Kidney epithelial cell (primary cell): ENCODE data around the gene THBD. TPM values are rescaled to one million over a fixed set of nuclear protein-coding genes. Genes with fewer than 3 reads are reported as not detected.

Experiments
- DNase-seq: peaks from one replicate; pipeline ENCODE4 v3.0.0-alpha.2; 2010; ENCODE audit warnings: low read depth
- H3K27me3 ChIP-seq: 2 replicates; pipeline ENCODE4 v1.6.0; 2011; ENCODE audit warnings: low read length; ENCODE audit not compliant: control insufficient read depth, insufficient read depth
- H3K36me3 ChIP-seq: 2 replicates; pipeline ENCODE4 v1.5.1; 2011; ENCODE audit warnings: low read length; ENCODE audit not compliant: control insufficient read depth, insufficient read depth
- H3K4me3 ChIP-seq: 2 replicates; pipeline ENCODE4 v1.5.1; 2011; ENCODE audit warnings: low read depth, mild to moderate bottlenecking, control low read depth, low read length
- CTCF ChIP-seq: IDR thresholded peaks from 2 replicates; pipeline ENCODE4 v1.5.1; 2011; ENCODE audit warnings: mild to moderate bottlenecking, moderate library complexity, low read length, control low read depth, inconsistent platforms; ENCODE audit not compliant: insufficient read depth, poor library complexity, severe bottlenecking
- total RNA-seq: library from RNA; depleted of rRNA; stranded (reverse); fragments of >200 nt; gene quantifications from 2 replicates; pipeline ENCODE4 v1.2.3, GENCODE V29; 2015

THBD gene
- total RNA-seq, 1 donor from 2014 or later = 17.1 TPM

- H3K36me3 ChIP-seq = no peaks in the 10 kb centered on the region
- no peak for TF ChIP-seq CTCF
- peaks cover 2% of the 10 kb centered on the region for H3K27me3 ChIP-seq
- H3K4me3 ChIP-seq = no peak overlapping the region
- no peak for DNase-seq
Measured at GRCh38 chr20:23063168-23063567, 13.7 kb upstream of the THBD start.

- Histone ChIP-seq H3K36me3 (no peaks in the 10 kb centered on the region), H3K27me3 (peaks cover 2% of the 10 kb centered on the region), H3K4me3 (no peak overlapping the region)
- TF ChIP-seq CTCF = no peak
- DNase-seq = no peak
Measured at GRCh38 chr20:23062632-23063031, 13.2 kb upstream of the THBD start.

GRCh38 chr20:23061734-23062561 is 12.5 kb upstream of the THBD start:
- Histone ChIP-seq H3K4me3 (no peak overlapping the region), H3K36me3 (no peaks in the 10 kb centered on the region), H3K27me3 (no peaks in the 10 kb centered on the region)
- TF ChIP-seq CTCF = peak; percentile 27
- no peak for DNase-seq

GRCh38 chr20:23061262-23061661 is 11.8 kb upstream of the THBD start:
- H3K4me3 ChIP-seq = no peak overlapping the region
- no peaks in the 10 kb centered on the region for H3K36me3 ChIP-seq
- no peak for DNase-seq
- H3K27me3 ChIP-seq = no peaks in the 10 kb centered on the region
- TF ChIP-seq CTCF = no peak

- Histone ChIP-seq H3K27me3 (no peaks in the 10 kb centered on the region), H3K36me3 (no peaks in the 10 kb centered on the region), H3K4me3 (no peak overlapping the region)
- TF ChIP-seq CTCF = no peak
- no peak for DNase-seq
Measured at GRCh38 chr20:23060629-23061028, 11.2 kb upstream of the THBD start.

- DNase-seq = no peak
- TF ChIP-seq CTCF = no peak
- Histone ChIP-seq H3K27me3 (no peaks in the 10 kb centered on the region), H3K36me3 (no peaks in the 10 kb centered on the region), H3K4me3 (no peak overlapping the region)
Measured at GRCh38 chr20:23059846-23060245, 10.4 kb upstream of the THBD start.
